Left ventricle myocardium inferior (tissue), 1 donor: ENCODE measurements around the gene MIGA2. TPM values are rescaled to one million over a fixed set of nuclear protein-coding genes. Genes with fewer than 3 reads are reported as not detected.

Source experiments
- DNase-seq: peaks from one replicate; pipeline ENCODE4 v3.0.0-alpha.2; 2020
- H3K27ac ChIP-seq: fragments of 200-600 bp; replicated peaks from 2 replicates; pipeline ENCODE4 v1.8.0; 2021
- H3K27me3 ChIP-seq: fragments of 200-600 bp; 2 replicates; pipeline ENCODE4 v1.8.0; 2021; ENCODE audit warnings: low read depth
- H3K36me3 ChIP-seq: fragments of 200-600 bp; 2 replicates; pipeline ENCODE4 v1.8.0; 2021
- H3K4me1 ChIP-seq: fragments of 200-600 bp; 2 replicates; pipeline ENCODE4 v1.8.0; 2021
- H3K4me3 ChIP-seq: fragments of 200-600 bp; 2 replicates; pipeline ENCODE4 v1.8.0; 2021; ENCODE audit warnings: mild to moderate bottlenecking, moderate library complexity
- H3K9me3 ChIP-seq: fragments of 200-600 bp; replicated peaks from 2 replicates; pipeline ENCODE4 v1.8.0; 2021
- intact Hi-C: fragments of 100-400 bp; cut with micrococcal nuclease; formaldehyde crosslinking; loops from one replicate; pipeline ENCODE4 v1.11.0; 2022
- total RNA-seq: library from RNA; stranded (reverse); fragmentation: NEBNext Ultra II Directional; extraction: Animal tissue kit (Norgen Biotek cat#: 25700); gene quantifications from one replicate; pipeline ENCODE4 v1.2.1, GENCODE V29; 2021
- TF ChIP-seq, protein P1 (sequence below): fragments of 200-600 bp; IDR thresholded peaks from 2 replicates; pipeline ENCODE4 v1.8.0; 2021; ENCODE audit warnings: antibody characterized with exemption, mild to moderate bottlenecking, borderline replicate concordance
- donor health status: DM: no; HTN: yes; CAD: no; lungs with severe emphysema.

MIGA2 gene
- total RNA-seq, 1 donor from 2014 or later = 35.6 TPM

GRCh38 chr9:129094387-129095169, 58.2 kb downstream of the MIGA2 start:
- TF ChIP-seq, protein P1, sequence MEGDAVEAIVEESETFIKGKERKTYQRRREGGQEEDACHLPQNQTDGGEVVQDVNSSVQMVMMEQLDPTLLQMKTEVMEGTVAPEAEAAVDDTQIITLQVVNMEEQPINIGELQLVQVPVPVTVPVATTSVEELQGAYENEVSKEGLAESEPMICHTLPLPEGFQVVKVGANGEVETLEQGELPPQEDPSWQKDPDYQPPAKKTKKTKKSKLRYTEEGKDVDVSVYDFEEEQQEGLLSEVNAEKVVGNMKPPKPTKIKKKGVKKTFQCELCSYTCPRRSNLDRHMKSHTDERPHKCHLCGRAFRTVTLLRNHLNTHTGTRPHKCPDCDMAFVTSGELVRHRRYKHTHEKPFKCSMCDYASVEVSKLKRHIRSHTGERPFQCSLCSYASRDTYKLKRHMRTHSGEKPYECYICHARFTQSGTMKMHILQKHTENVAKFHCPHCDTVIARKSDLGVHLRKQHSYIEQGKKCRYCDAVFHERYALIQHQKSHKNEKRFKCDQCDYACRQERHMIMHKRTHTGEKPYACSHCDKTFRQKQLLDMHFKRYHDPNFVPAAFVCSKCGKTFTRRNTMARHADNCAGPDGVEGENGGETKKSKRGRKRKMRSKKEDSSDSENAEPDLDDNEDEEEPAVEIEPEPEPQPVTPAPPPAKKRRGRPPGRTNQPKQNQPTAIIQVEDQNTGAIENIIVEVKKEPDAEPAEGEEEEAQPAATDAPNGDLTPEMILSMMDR = no peak
- no peaks in the 10 kb centered on the region for H3K9me3 ChIP-seq
- peaks cover 12% of the 10 kb centered on the region for H3K4me1 ChIP-seq
- no peak overlapping the region for H3K4me3 ChIP-seq
- no peak for DNase-seq
- intact Hi-C loops = no loop called here
- peak overlapping the region; percentile 46 for H3K27ac ChIP-seq
- H3K27me3 ChIP-seq = no peaks in the 10 kb centered on the region
- H3K36me3 ChIP-seq = peaks cover 47% of the 10 kb centered on the region

- no peaks in the 10 kb centered on the region for H3K27me3 ChIP-seq
- H3K4me1 ChIP-seq = peaks cover 12% of the 10 kb centered on the region
- H3K36me3 ChIP-seq = peaks cover 43% of the 10 kb centered on the region
- no peak overlapping the region for H3K4me3 ChIP-seq
- DNase-seq = no peak
- intact Hi-C loops = no loop called here
- no peaks in the 10 kb centered on the region for H3K9me3 ChIP-seq
- TF ChIP-seq, protein P1 = no peak
- H3K27ac ChIP-seq = peak overlapping the region; percentile 46
These were observed 58.8 kb downstream of the MIGA2 start for GRCh38 chr9:129095170-129095667.

DNA sequence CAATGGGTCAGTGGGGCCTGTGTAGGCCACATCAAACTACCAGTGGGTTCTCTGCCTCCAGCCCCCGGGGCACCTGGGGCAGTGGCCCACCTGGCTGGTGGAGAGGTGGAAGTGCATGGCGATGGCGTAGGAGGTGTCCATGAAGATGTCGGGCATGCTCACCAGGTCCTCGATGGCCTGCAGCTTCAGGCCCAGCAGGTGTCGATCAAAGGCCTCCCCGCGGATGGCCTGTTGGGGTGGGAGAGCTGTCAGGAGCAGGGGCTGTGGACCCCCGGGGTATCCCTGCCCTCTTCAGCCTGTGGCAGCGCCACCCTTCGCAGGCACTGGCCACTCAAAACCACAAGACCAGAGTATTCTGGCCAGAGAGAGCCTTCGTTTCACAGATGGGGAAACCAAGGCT, 59.5 kb downstream of the MIGA2 start:
- TF ChIP-seq, protein P1 = no peak
- Histone ChIP-seq H3K27ac (no peak overlapping the region), H3K36me3 (peaks cover 39% of the 10 kb centered on the region), H3K4me3 (no peak overlapping the region), H3K9me3 (no peaks in the 10 kb centered on the region), H3K4me1 (peaks cover 12% of the 10 kb centered on the region), H3K27me3 (no peaks in the 10 kb centered on the region)
- intact Hi-C loops = no loop called here
- no peak for DNase-seq

DNA sequence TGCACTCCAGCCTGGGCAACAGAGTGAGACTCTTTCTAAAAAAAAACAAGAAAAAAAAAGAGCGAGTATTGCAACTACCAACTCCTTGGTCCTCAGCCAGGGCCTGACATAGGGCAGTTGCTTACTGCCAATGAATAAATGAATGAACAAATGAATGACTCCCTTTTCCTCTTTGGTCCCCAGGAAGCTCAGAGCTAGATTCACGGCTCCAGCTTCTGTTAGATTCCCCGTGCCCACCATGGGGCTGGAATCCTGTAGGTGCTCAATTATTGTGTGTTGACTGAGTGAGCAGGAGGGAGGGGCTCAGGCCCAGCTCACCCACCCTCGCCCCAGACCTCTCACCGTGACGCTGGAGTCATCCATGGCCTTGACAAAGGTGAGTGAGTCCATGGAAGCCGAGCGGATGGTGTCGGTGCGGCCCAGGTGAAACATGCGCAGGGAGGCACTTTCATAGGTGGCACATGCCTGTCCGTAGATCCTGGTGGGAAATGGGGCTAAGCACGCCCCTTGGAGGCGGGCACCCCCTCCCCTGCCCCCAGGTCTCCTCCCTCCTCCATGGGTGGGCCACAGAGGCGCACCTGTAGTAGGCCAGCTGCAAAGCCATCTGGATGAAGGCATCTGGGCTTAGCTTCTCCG, 61.4 kb downstream of the MIGA2 start:
- Histone ChIP-seq H3K27ac (no peak overlapping the region), H3K36me3 (peaks cover 46% of the 10 kb centered on the region), H3K4me1 (peaks cover 13% of the 10 kb centered on the region), H3K9me3 (no peaks in the 10 kb centered on the region), H3K27me3 (no peaks in the 10 kb centered on the region), H3K4me3 (no peak overlapping the region)
- TF ChIP-seq, protein P1 = no peak
- DNase-seq = no peak
- intact Hi-C loops = no loop called here

GRCh38 chr9:129098328-129098727, 61.9 kb downstream of the MIGA2 start:
- H3K27ac ChIP-seq = no peak overlapping the region
- H3K4me1 ChIP-seq = peaks cover 19% of the 10 kb centered on the region
- DNase-seq = no peak

More at GRCh38 chr9:129098328-129098727, 61.9 kb downstream of the MIGA2 start:
- Histone ChIP-seq H3K27me3 (no peaks in the 10 kb centered on the region), H3K4me3 (no peak overlapping the region), H3K9me3 (no peaks in the 10 kb centered on the region), H3K36me3 (peaks cover 46% of the 10 kb centered on the region)
- intact Hi-C loops = no loop called here
- TF ChIP-seq, protein P1 = no peak
